ENCODE measurements around the gene SEMA4D.

Gene SEMA4D

GRCh38 chr9:89539374-89539773 lies 41.5 kb upstream of the SEMA4D start:
- Histone ChIP-seq H2AK5ac (ENCODE audit: low read depth, low read length) (peak overlapping the region; percentile 65), H2BK12ac (ENCODE audit: low read length) (peak overlapping the region; percentile 66), H3K4me3 (ENCODE audit: low read length in 2 of 2) (peak overlapping the region in 1 of 2 donors; percentile 7), H3K23ac (ENCODE audit: low read depth, low read length, poor library complexity) (peak overlapping the region; percentile 92), H2AFZ (ENCODE audit: low read length) (no peak overlapping the region), H3K4me1 (ENCODE audit: control insufficient read depth in 2 of 2, insufficient read depth in 1 of 2, low read depth in 1 of 2, low read length in 2 of 2) (peaks cover 0 to 1% of the 10 kb centered on the region in 2 donors), H4K91ac (ENCODE audit: low read depth, low read length, poor library complexity) (peak overlapping the region; percentile 90), H2BK5ac (ENCODE audit: low read length) (peak overlapping the region; percentile 41), H3K14ac (ENCODE audit: low read length) (peak overlapping the region; percentile 97), H3K36me3 (replicated peaks in 1 of 2; ENCODE audit: control insufficient read depth in 2 of 2, insufficient read depth in 2 of 2, low read length in 2 of 2) (no peaks in the 10 kb centered on the region), H2BK120ac (ENCODE audit: low read depth, low read length) (no peak overlapping the region), H3K9ac (ENCODE audit: low read depth, low read length, poor library complexity) (no peak overlapping the region), H3K27ac (replicated peaks; ENCODE audit: low read length) (no peak overlapping the region), H3K4me2 (ENCODE audit: insufficient read depth, low read length, poor library complexity, severe bottlenecking) (no peak overlapping the region), H3K4ac (ENCODE audit: low read length) (peak overlapping the region; percentile 6), H4K8ac (ENCODE audit: low read depth, low read length) (no peak overlapping the region), H3K9me3 (replicated peaks in 1 of 2; ENCODE audit: control insufficient read depth in 2 of 2, insufficient read depth in 1 of 2, low read depth in 1 of 2, low read length in 2 of 2) (peaks cover 0 to 3% of the 10 kb centered on the region in 2 donors), H3K27me3 (ENCODE audit: control insufficient read depth in 3 of 3, insufficient read depth in 3 of 3, low read depth in 1 of 3, low read length in 3 of 3) (peaks cover 0 to 46% (median 0%) of the 10 kb centered on the region in 3 experiments), H2BK15ac (ENCODE audit: low read length) (peak overlapping the region; percentile 50), H3K18ac (ENCODE audit: low read length) (peak overlapping the region; percentile 39), H3K79me1 (ENCODE audit: low read depth, low read length) (peaks cover 5% of the 10 kb centered on the region)
- WGBS, 2 donors (ENCODE audit: extremely low coverage in 2 of 2, insufficient read length in 2 of 2, insufficient replicate concordance in 1 of 2): no CpG with 5 or more reads among the region's 8 CpGs
- no peak for DNase-seq (ENCODE audit: low spot score)

DNA sequence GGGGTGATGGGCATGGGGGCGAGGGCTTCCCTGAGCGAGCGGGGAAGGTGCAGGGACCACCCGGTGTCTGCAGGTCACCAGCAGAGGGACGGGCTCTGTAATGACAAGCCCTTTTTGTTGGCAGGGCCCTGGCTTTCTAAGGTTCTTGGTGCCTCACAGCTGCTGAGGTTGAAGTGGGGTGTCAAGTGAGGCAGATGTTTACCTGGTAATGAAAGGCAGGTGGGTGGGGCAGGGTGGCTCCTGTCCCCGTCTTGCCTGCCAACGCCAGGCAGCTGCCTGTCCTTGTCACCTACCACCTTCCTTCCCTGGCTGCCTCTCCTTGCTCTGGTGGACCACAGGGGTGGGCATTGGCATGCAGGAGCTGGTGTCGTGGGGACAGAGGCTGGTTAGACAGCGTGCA lies 41.0 kb upstream of the SEMA4D start:
- H2BK5ac ChIP-seq (ENCODE audit: low read length): peak overlapping the region; percentile 41
- no peak for DNase-seq (ENCODE audit: low spot score)
- H3K18ac ChIP-seq (ENCODE audit: low read length): peak overlapping the region; percentile 32
- H3K9ac ChIP-seq (ENCODE audit: low read depth, low read length, poor library complexity): no peak overlapping the region
- peaks cover 0 to 1% of the 10 kb centered on the region in 2 donors for H3K4me1 ChIP-seq (ENCODE audit: control insufficient read depth in 2 of 2, insufficient read depth in 1 of 2, low read depth in 1 of 2, low read length in 2 of 2)
- peak overlapping the region; percentile 73 for H4K8ac ChIP-seq (ENCODE audit: low read depth, low read length)
- H2BK15ac ChIP-seq (ENCODE audit: low read length): peak overlapping the region; percentile 50
- peaks cover 5% of the 10 kb centered on the region for H3K79me1 ChIP-seq (ENCODE audit: low read depth, low read length)
- H2AFZ ChIP-seq (ENCODE audit: low read length): no peak overlapping the region
- no peak overlapping the region for H4K91ac ChIP-seq (ENCODE audit: low read depth, low read length, poor library complexity)
- no peak overlapping the region for H2BK120ac ChIP-seq (ENCODE audit: low read depth, low read length)
- no peak overlapping the region for H3K4ac ChIP-seq (ENCODE audit: low read length)
- no CpG with 5 or more reads among the region's 9 CpGs for WGBS, 2 donors (ENCODE audit: extremely low coverage in 2 of 2, insufficient read length in 2 of 2, insufficient replicate concordance in 1 of 2)
- H2AK5ac ChIP-seq (ENCODE audit: low read depth, low read length): no peak overlapping the region
- H3K27me3 ChIP-seq (ENCODE audit: control insufficient read depth in 3 of 3, insufficient read depth in 3 of 3, low read depth in 1 of 3, low read length in 3 of 3): peaks cover 0 to 46% (median 0%) of the 10 kb centered on the region in 3 experiments
- H3K23ac ChIP-seq (ENCODE audit: low read depth, low read length, poor library complexity): peak overlapping the region; percentile 23
- H3K14ac ChIP-seq (ENCODE audit: low read length): peak overlapping the region; percentile 92
- H3K4me2 ChIP-seq (ENCODE audit: insufficient read depth, low read length, poor library complexity, severe bottlenecking): no peak overlapping the region
- no peak overlapping the region for H3K4me3 ChIP-seq (ENCODE audit: low read length in 2 of 2)
- peaks cover 0 to 3% of the 10 kb centered on the region in 2 donors for H3K9me3 ChIP-seq (replicated peaks in 1 of 2; ENCODE audit: control insufficient read depth in 2 of 2, insufficient read depth in 1 of 2, low read depth in 1 of 2, low read length in 2 of 2)
- no peak overlapping the region for H3K27ac ChIP-seq (replicated peaks; ENCODE audit: low read length)
- H3K36me3 ChIP-seq (replicated peaks in 1 of 2; ENCODE audit: control insufficient read depth in 2 of 2, insufficient read depth in 2 of 2, low read length in 2 of 2): no peaks in the 10 kb centered on the region
- no peak overlapping the region for H2BK12ac ChIP-seq (ENCODE audit: low read length)

GRCh38 chr9:89537166-89537565 lies 39.3 kb upstream of the SEMA4D start:
- peaks cover 0 to 1% of the 10 kb centered on the region in 2 donors for H3K4me1 ChIP-seq (ENCODE audit: control insufficient read depth in 2 of 2, insufficient read depth in 1 of 2, low read depth in 1 of 2, low read length in 2 of 2)
- no peak overlapping the region for H3K18ac ChIP-seq (ENCODE audit: low read length)
- H4K91ac ChIP-seq (ENCODE audit: low read depth, low read length, poor library complexity): no peak overlapping the region
- H3K9ac ChIP-seq (ENCODE audit: low read depth, low read length, poor library complexity): no peak overlapping the region
- no peak overlapping the region for H3K4ac ChIP-seq (ENCODE audit: low read length)
- H2BK120ac ChIP-seq (ENCODE audit: low read depth, low read length): no peak overlapping the region
- H3K36me3 ChIP-seq (replicated peaks in 1 of 2; ENCODE audit: control insufficient read depth in 2 of 2, insufficient read depth in 2 of 2, low read length in 2 of 2): no peaks in the 10 kb centered on the region
- WGBS, 2 donors (ENCODE audit: extremely low coverage in 2 of 2, insufficient read length in 2 of 2, insufficient replicate concordance in 1 of 2): no CpG with 5 or more reads among the region's 4 CpGs
- H2BK5ac ChIP-seq (ENCODE audit: low read length): no peak overlapping the region
- H3K23ac ChIP-seq (ENCODE audit: low read depth, low read length, poor library complexity): no peak overlapping the region
- DNase-seq (ENCODE audit: low spot score): no peak
- peak overlapping the region; percentile 69 for H2BK15ac ChIP-seq (ENCODE audit: low read length)
- no peak overlapping the region for H2AK5ac ChIP-seq (ENCODE audit: low read depth, low read length)
- no peak overlapping the region for H3K14ac ChIP-seq (ENCODE audit: low read length)
- no peak overlapping the region for H2AFZ ChIP-seq (ENCODE audit: low read length)
- peaks cover 0 to 3% of the 10 kb centered on the region in 2 donors for H3K9me3 ChIP-seq (replicated peaks in 1 of 2; ENCODE audit: control insufficient read depth in 2 of 2, insufficient read depth in 1 of 2, low read depth in 1 of 2, low read length in 2 of 2)
- no peak overlapping the region for H4K8ac ChIP-seq (ENCODE audit: low read depth, low read length)
- no peak overlapping the region for H3K4me3 ChIP-seq (ENCODE audit: low read length in 2 of 2)
- H3K27me3 ChIP-seq (ENCODE audit: control insufficient read depth in 3 of 3, insufficient read depth in 3 of 3, low read depth in 1 of 3, low read length in 3 of 3): peaks cover 0 to 35% (median 0%) of the 10 kb centered on the region in 3 experiments
- no peak overlapping the region for H3K4me2 ChIP-seq (ENCODE audit: insufficient read depth, low read length, poor library complexity, severe bottlenecking)
- no peak overlapping the region for H2BK12ac ChIP-seq (ENCODE audit: low read length)
- H3K79me1 ChIP-seq (ENCODE audit: low read depth, low read length): peaks cover 2% of the 10 kb centered on the region
- no peak overlapping the region for H3K27ac ChIP-seq (replicated peaks; ENCODE audit: low read length)

GRCh38 chr9:89536600-89536999 lies 38.7 kb upstream of the SEMA4D start:
- H3K9ac ChIP-seq (ENCODE audit: low read depth, low read length, poor library complexity): no peak overlapping the region
- H3K23ac ChIP-seq (ENCODE audit: low read depth, low read length, poor library complexity): no peak overlapping the region
- H2AK5ac ChIP-seq (ENCODE audit: low read depth, low read length): no peak overlapping the region
- H3K18ac ChIP-seq (ENCODE audit: low read length): no peak overlapping the region
- peaks cover 2% of the 10 kb centered on the region for H3K79me1 ChIP-seq (ENCODE audit: low read depth, low read length)
- no peak overlapping the region for H3K14ac ChIP-seq (ENCODE audit: low read length)
- H2BK15ac ChIP-seq (ENCODE audit: low read length): peak overlapping the region; percentile 69
- H3K9me3 ChIP-seq (replicated peaks in 1 of 2; ENCODE audit: control insufficient read depth in 2 of 2, insufficient read depth in 1 of 2, low read depth in 1 of 2, low read length in 2 of 2): peaks cover 0 to 3% of the 10 kb centered on the region in 2 donors
- peaks cover 0 to 29% (median 0%) of the 10 kb centered on the region in 3 experiments for H3K27me3 ChIP-seq (ENCODE audit: control insufficient read depth in 3 of 3, insufficient read depth in 3 of 3, low read depth in 1 of 3, low read length in 3 of 3)
- H3K36me3 ChIP-seq (replicated peaks in 1 of 2; ENCODE audit: control insufficient read depth in 2 of 2, insufficient read depth in 2 of 2, low read length in 2 of 2): no peaks in the 10 kb centered on the region
- H2AFZ ChIP-seq (ENCODE audit: low read length): no peak overlapping the region
- peaks cover 0 to 1% of the 10 kb centered on the region in 2 donors for H3K4me1 ChIP-seq (ENCODE audit: control insufficient read depth in 2 of 2, insufficient read depth in 1 of 2, low read depth in 1 of 2, low read length in 2 of 2)
- no peak overlapping the region for H4K91ac ChIP-seq (ENCODE audit: low read depth, low read length, poor library complexity)
- no peak overlapping the region for H4K8ac ChIP-seq (ENCODE audit: low read depth, low read length)
- H3K4ac ChIP-seq (ENCODE audit: low read length): no peak overlapping the region
- H3K4me3 ChIP-seq (ENCODE audit: low read length in 2 of 2): no peak overlapping the region
- no peak overlapping the region for H2BK120ac ChIP-seq (ENCODE audit: low read depth, low read length)
- H2BK12ac ChIP-seq (ENCODE audit: low read length): no peak overlapping the region
- DNase-seq (ENCODE audit: low spot score): no peak
- no CpG with 5 or more reads among the region's 5 CpGs for WGBS, 2 donors (ENCODE audit: extremely low coverage in 2 of 2, insufficient read length in 2 of 2, insufficient replicate concordance in 1 of 2)
- H3K4me2 ChIP-seq (ENCODE audit: insufficient read depth, low read length, poor library complexity, severe bottlenecking): no peak overlapping the region
- no peak overlapping the region for H3K27ac ChIP-seq (replicated peaks; ENCODE audit: low read length)
- H2BK5ac ChIP-seq (ENCODE audit: low read length): no peak overlapping the region

Data from neuronal stem cell (in vitro differentiated cells).